ENCODE data around the gene POLR1D.

Gene POLR1D

GRCh38 chr13:27621366-27622101 lies at the start of gene POLR1D:
POLR1D (plus strand) TSS chr13:27621892; CDS start chr13:27621984, 92 bp downstream.
- DNase-seq (ENCODE audit: low read depth in 2 of 2), result peak; percentile 64 to 72

GRCh38 chr13:27572234-27572901 lies 49.3 kb upstream of the POLR1D start:
- DNase-seq (ENCODE audit: low read depth in 2 of 2), result no peak

GRCh38 chr13:27573265-27573664 lies 48.4 kb upstream of the POLR1D start:
- DNase-seq (ENCODE audit: low read depth in 2 of 2), result no peak

GRCh38 chr13:27574661-27575060 lies 47.0 kb upstream of the POLR1D start:
- no peak for DNase-seq (ENCODE audit: low read depth in 2 of 2)

GRCh38 chr13:27578121-27579030 lies 43.3 kb upstream of the POLR1D start:
- no peak for DNase-seq (ENCODE audit: low read depth in 2 of 2)

- no peak for DNase-seq (ENCODE audit: low read depth in 2 of 2)
Observed at GRCh38 chr13:27583645-27584044, 38.0 kb upstream of the POLR1D start.

GRCh38 chr13:27587095-27587746 lies 34.5 kb upstream of the POLR1D start:
- DNase-seq (ENCODE audit: low read depth in 2 of 2), result no peak

- DNase-seq (ENCODE audit: low read depth in 2 of 2), result no peak
Observed at GRCh38 chr13:27588405-27588804, 33.3 kb upstream of the POLR1D start.

GRCh38 chr13:27592865-27593264 lies 28.8 kb upstream of the POLR1D start:
- no peak for DNase-seq (ENCODE audit: low read depth in 2 of 2)

- DNase-seq (ENCODE audit: low read depth in 2 of 2), result no peak
Observed at GRCh38 chr13:27593267-27593666, 28.4 kb upstream of the POLR1D start.

- no peak for DNase-seq (ENCODE audit: low read depth in 2 of 2)
Observed at GRCh38 chr13:27595055-27595811, 26.5 kb upstream of the POLR1D start.

- DNase-seq (ENCODE audit: low read depth in 2 of 2), result no peak
Observed at GRCh38 chr13:27599096-27599495, 22.6 kb upstream of the POLR1D start.

- no peak for DNase-seq (ENCODE audit: low read depth in 2 of 2)
Observed at GRCh38 chr13:27599845-27600553, 21.7 kb upstream of the POLR1D start.

GRCh38 chr13:27600711-27601110 lies 21.0 kb upstream of the POLR1D start:
- no peak for DNase-seq (ENCODE audit: low read depth in 2 of 2)

GRCh38 chr13:27601208-27601607 lies 20.5 kb upstream of the POLR1D start:
- no peak for DNase-seq (ENCODE audit: low read depth in 2 of 2)

GRCh38 chr13:27601803-27602202 lies 19.9 kb upstream of the POLR1D start:
- DNase-seq (ENCODE audit: low read depth in 2 of 2), result no peak

- no peak for DNase-seq (ENCODE audit: low read depth in 2 of 2)
Observed at GRCh38 chr13:27605099-27605498, 16.6 kb upstream of the POLR1D start.

- no peak for DNase-seq (ENCODE audit: low read depth in 2 of 2)
Observed at GRCh38 chr13:27605610-27606200, 16.0 kb upstream of the POLR1D start.

GRCh38 chr13:27607125-27607524 lies 14.6 kb upstream of the POLR1D start:
- no peak for DNase-seq (ENCODE audit: low read depth in 2 of 2)

- no peak for DNase-seq (ENCODE audit: low read depth in 2 of 2)
Observed at GRCh38 chr13:27613628-27614027, 8.1 kb upstream of the POLR1D start.

Data from stimulated activated CD8-positive, alpha-beta memory T cell treated with anti-CD3 and anti-CD28 coated beads, Interleukin-2, amount 100 ng/mL, for 1 hour (primary cell).